GM21723 (cell line): Measurements from ENCODE around the gene FLRT3.

Source experiments
- ATAC-seq: cut with Tn5 transposase; IDR thresholded peaks from one replicate; pipeline ENCODE4 v1.9.1; 2021; ENCODE audit warnings: mild to moderate bottlenecking, moderate library complexity; ENCODE audit not compliant: unreplicated experiment

FLRT3 gene

GRCh38 chr20:14337400-14338171, at the start of gene FLRT3:
Gene FLRT3 (minus strand): TSS chr20:14337612. CDS start chr20:14327506, 10,106 bp downstream.
- peak; percentile 98 for ATAC-seq

GRCh38 chr20:14386726-14387125, 49.3 kb upstream of the FLRT3 start:
- ATAC-seq, result no peak

- ATAC-seq, result no peak
Observed at GRCh38 chr20:14385176-14385740, 47.8 kb upstream of the FLRT3 start.

- no peak for ATAC-seq
Observed at GRCh38 chr20:14384416-14385175, 47.2 kb upstream of the FLRT3 start.

GRCh38 chr20:14383335-14383734, 45.9 kb upstream of the FLRT3 start:
- no peak for ATAC-seq

- no peak for ATAC-seq
Observed at GRCh38 chr20:14378326-14378725, 40.9 kb upstream of the FLRT3 start.

- no peak for ATAC-seq
Observed at GRCh38 chr20:14375416-14375985, 38.1 kb upstream of the FLRT3 start.

- no peak for ATAC-seq
Observed at GRCh38 chr20:14374196-14374595, 36.8 kb upstream of the FLRT3 start.

- no peak for ATAC-seq
Observed at GRCh38 chr20:14361509-14362345, 24.3 kb upstream of the FLRT3 start.

- no peak for ATAC-seq
Observed at GRCh38 chr20:14360416-14360815, 23.0 kb upstream of the FLRT3 start.

GRCh38 chr20:14355791-14356190, 18.4 kb upstream of the FLRT3 start:
- ATAC-seq, result no peak

GRCh38 chr20:14344746-14345145, 7.3 kb upstream of the FLRT3 start:
- no peak for ATAC-seq

- ATAC-seq, result no peak
Observed at GRCh38 chr20:14343491-14344065, 6.2 kb upstream of the FLRT3 start.

- no peak for ATAC-seq
Observed at GRCh38 chr20:14342918-14343317, 5.5 kb upstream of the FLRT3 start.

GRCh38 chr20:14341801-14342200, 4.4 kb upstream of the FLRT3 start:
- ATAC-seq, result no peak

- no peak for ATAC-seq
Observed at GRCh38 chr20:14336686-14337085, 726 bp downstream of the FLRT3 start.

- no peak for ATAC-seq
Observed at GRCh38 chr20:14335052-14335451, 2.4 kb downstream of the FLRT3 start.

- no peak for ATAC-seq
Observed at GRCh38 chr20:14334306-14334930, 3.0 kb downstream of the FLRT3 start.

- ATAC-seq, result no peak
Observed at GRCh38 chr20:14333721-14334120, 3.7 kb downstream of the FLRT3 start.

- ATAC-seq, result no peak
Observed at GRCh38 chr20:14332866-14333265, 4.5 kb downstream of the FLRT3 start.
